Kidney (tissue), 22 donors: ENCODE measurements around the gene CCDC159. TPM values are rescaled to one million over a fixed set of nuclear protein-coding genes. Genes with fewer than 3 reads are reported as not detected.

Experiments used
- DNase-seq, 5 donors: peaks; one replicate each; pipeline ENCODE4 v3.0.0-alpha.2; 2013 to 2020
- FAIRE-seq: peaks from 2 replicates; lab custom pipeline; 2012; peaks lifted over from hg19 to GRCh38; lab: Jason Lieb, UNC
- H3K27ac ChIP-seq, 2 donors: one replicate each; pipeline ENCODE4 v1.7.0; 2013; ENCODE audit warnings: low read depth in 2 of 2, low read length in 2 of 2, inconsistent platforms in 1 of 2
- H3K27me3 ChIP-seq: one replicate; pipeline ENCODE4 v1.7.1; 2013; ENCODE audit warnings: low read length, inconsistent platforms; ENCODE audit not compliant: control insufficient read depth, insufficient read depth
- H3K36me3 ChIP-seq, 3 donors: one replicate each; pipeline versions ENCODE4 v1.7.0 to v1.7.1; 2013; ENCODE audit warnings: low read length in 3 of 3, control low read depth in 1 of 3, inconsistent platforms in 1 of 3; ENCODE audit not compliant: insufficient read depth in 3 of 3, control insufficient read depth in 2 of 3
- H3K4me1 ChIP-seq, 3 donors: one replicate each; pipeline versions ENCODE4 v1.7.0 to v1.7.1; 2013; ENCODE audit warnings: low read length in 3 of 3, inconsistent platforms in 1 of 3, low read depth in 1 of 3; ENCODE audit not compliant: control insufficient read depth in 2 of 3, insufficient read depth in 2 of 3
- H3K4me3 ChIP-seq, 3 donors: one replicate each; pipeline versions ENCODE4 v1.7.0 to v1.8.1; 2013; ENCODE audit warnings: low read length in 3 of 3, control low read depth in 1 of 3, inconsistent platforms in 1 of 3
- H3K9ac ChIP-seq, 3 donors: one replicate each; pipeline versions ENCODE4 v1.7.0 to v1.7.1; 2013; ENCODE audit warnings: low read length in 3 of 3, control low read depth in 1 of 3, inconsistent platforms in 1 of 3
- H3K9me3 ChIP-seq, 3 donors: one replicate each; pipeline versions ENCODE4 v1.7.0 to v1.7.1; 2013; ENCODE audit warnings: low read length in 3 of 3, control low read depth in 1 of 3, inconsistent platforms in 1 of 3; ENCODE audit not compliant: control insufficient read depth in 2 of 3, insufficient read depth in 1 of 3
- intact Hi-C: fragments of 100-400 bp; cut with DNase I; formaldehyde crosslinking; loops from one replicate; pipeline ENCODE4 v1.11.1; 2022
- long read RNA-seq, 10 donors: library from polyadenylated mRNA in 1 of 10; unstranded in 1 of 10; transcript quantifications; one replicate each; pipeline ENCODE4 v2.0.0 and lab custom pipeline, GENCODE V29; 2021 to 2026
- polyA plus RNA-seq: library from polyadenylated mRNA; stranded (reverse); fragments of 350-450 nt; fragmentation: Illumina TruSeq; extraction: RNeasy Lipid Tissue Mini Kit (QIAGEN cat#74804); gene quantifications from one replicate; pipeline ENCODE4 v1.2.3, GENCODE V29; 2014; ENCODE audit warnings: low read depth, low replicate concordance; ENCODE audit not compliant: insufficient read depth
- total RNA-seq: library from RNA; stranded (reverse); fragmentation: NEBNext Ultra II Directional; extraction: Animal tissue kit (Norgen Biotek cat#: 25700); gene quantifications from one replicate; pipeline ENCODE4 v1.2.1, GENCODE V29; 2021
- TF ChIP-seq, protein P1 (sequence below): IDR thresholded peaks from 3 replicates; pipeline ENCODE4 v1.5.1; 2012; ENCODE audit warnings: mild to moderate bottlenecking, moderate library complexity, borderline replicate concordance; ENCODE audit not compliant: insufficient read depth; ENCODE audit errors: extremely low read depth
- donor health status: control.
- donor health status: control.
- donor health status: control.
- donor health status: control.
- donor health status: control.
- donor health status: DM: yes; HTN: yes; CAD: no.
- donor health status: Normal renal cell carcinoma (clear cell type).

The CCDC159 gene
- total RNA-seq (28.9 TPM), polyA plus RNA-seq (50.7 TPM)
- long read RNA-seq, donor 1, partial matches to known transcripts, result 0 of 1 reads
- long read RNA-seq, donor 1, other reads (novel, unspliced or antisense), result 0 of 1 reads
- long read RNA-seq, donor 2, partial matches to known transcripts, result 0 of 5 reads
- long read RNA-seq, donor 2, other reads (novel, unspliced or antisense), result 0 of 5 reads
- long read RNA-seq, donor 3, partial matches to known transcripts, result 0 of 1 reads
- long read RNA-seq, donor 3, other reads (novel, unspliced or antisense), result 0 of 1 reads
- long read RNA-seq, donor 4, partial matches to known transcripts, result 0 of 1 reads
- long read RNA-seq, donor 4, other reads (novel, unspliced or antisense), result 0 of 1 reads
- long read RNA-seq, donor 5, result 0 reads
- long read RNA-seq, donor 6, partial matches to known transcripts, result 0 of 2 reads
- long read RNA-seq, donor 6, other reads (novel, unspliced or antisense), result 0 of 2 reads
- long read RNA-seq, donor 7, partial matches to known transcripts, result 2 of 6 reads
- long read RNA-seq, donor 7, other reads (novel, unspliced or antisense), result 4 of 6 reads
- long read RNA-seq, donor 8, partial matches to known transcripts, result 0 of 2 reads
- long read RNA-seq, donor 8, other reads (novel, unspliced or antisense), result 0 of 2 reads
- long read RNA-seq, donor 9, partial matches to known transcripts, result 0 of 1 reads
- long read RNA-seq, donor 9, other reads (novel, unspliced or antisense), result 0 of 1 reads
- long read RNA-seq, donor 10, partial matches to known transcripts, result 141 of 249 reads
- long read RNA-seq, donor 10, other reads (novel, unspliced or antisense), result 106 of 249 reads

GRCh38 chr19:11346104-11346940, at the start of gene CCDC159, which contains the start of gene TMEM205:
TSS of gene CCDC159 (plus strand) at chr19:11346519. CDS start at chr19:11346607, 88 bp downstream.
TSS of gene TMEM205 (minus strand) at chr19:11346268. CDS start at chr19:11345619, 649 bp downstream.
- H3K27ac ChIP-seq, result peak within 1 kb of the TSS; percentile 80 to 86
- H3K9me3 ChIP-seq, result peaks cover 0 to 6% (median 0%) of the 10 kb centered on the region in 3 donors
- H3K4me3 ChIP-seq, result peak within 1 kb of the TSS; percentile 89 to 97 (median 95)
- FAIRE-seq, result peak; percentile 98
- no peaks in the 10 kb centered on the region for H3K27me3 ChIP-seq
- peaks cover 0 to 11% (median 0%) of the 10 kb centered on the region in 3 donors for H3K4me1 ChIP-seq
- peak; percentile 99 to 100 (median 100) for DNase-seq
- peak within 1 kb of the TSS; percentile 87 to 95 (median 89) for H3K9ac ChIP-seq
- intact Hi-C loops, result no loop called here
- TF ChIP-seq, protein P1, sequence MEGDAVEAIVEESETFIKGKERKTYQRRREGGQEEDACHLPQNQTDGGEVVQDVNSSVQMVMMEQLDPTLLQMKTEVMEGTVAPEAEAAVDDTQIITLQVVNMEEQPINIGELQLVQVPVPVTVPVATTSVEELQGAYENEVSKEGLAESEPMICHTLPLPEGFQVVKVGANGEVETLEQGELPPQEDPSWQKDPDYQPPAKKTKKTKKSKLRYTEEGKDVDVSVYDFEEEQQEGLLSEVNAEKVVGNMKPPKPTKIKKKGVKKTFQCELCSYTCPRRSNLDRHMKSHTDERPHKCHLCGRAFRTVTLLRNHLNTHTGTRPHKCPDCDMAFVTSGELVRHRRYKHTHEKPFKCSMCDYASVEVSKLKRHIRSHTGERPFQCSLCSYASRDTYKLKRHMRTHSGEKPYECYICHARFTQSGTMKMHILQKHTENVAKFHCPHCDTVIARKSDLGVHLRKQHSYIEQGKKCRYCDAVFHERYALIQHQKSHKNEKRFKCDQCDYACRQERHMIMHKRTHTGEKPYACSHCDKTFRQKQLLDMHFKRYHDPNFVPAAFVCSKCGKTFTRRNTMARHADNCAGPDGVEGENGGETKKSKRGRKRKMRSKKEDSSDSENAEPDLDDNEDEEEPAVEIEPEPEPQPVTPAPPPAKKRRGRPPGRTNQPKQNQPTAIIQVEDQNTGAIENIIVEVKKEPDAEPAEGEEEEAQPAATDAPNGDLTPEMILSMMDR, result no peak
- no peaks in the 10 kb centered on the region for H3K36me3 ChIP-seq

GRCh38 chr19:11299946-11300810, 46.1 kb upstream of the CCDC159 start:
- Histone ChIP-seq H3K4me3 (no peak overlapping the region), H3K9me3 (no peaks in the 10 kb centered on the region), H3K36me3 (no peaks in the 10 kb centered on the region), H3K4me1 (no peaks in the 10 kb centered on the region), H3K9ac (no peak overlapping the region), H3K27ac (no peak overlapping the region), H3K27me3 (no peaks in the 10 kb centered on the region)
- DNase-seq, result no peak
- no peak for FAIRE-seq
- intact Hi-C loops, result no loop called here
- TF ChIP-seq, protein P1, result no peak

- no peaks in the 10 kb centered on the region for H3K36me3 ChIP-seq
- intact Hi-C loops, result no loop called here
- H3K4me1 ChIP-seq, result no peaks in the 10 kb centered on the region
- no peak for FAIRE-seq
- H3K4me3 ChIP-seq, result no peak overlapping the region
- no peak overlapping the region for H3K27ac ChIP-seq
- H3K9ac ChIP-seq, result no peak overlapping the region
- TF ChIP-seq, protein P1, result no peak
- H3K9me3 ChIP-seq, result no peaks in the 10 kb centered on the region
- no peak for DNase-seq
- no peaks in the 10 kb centered on the region for H3K27me3 ChIP-seq
These were observed 45.6 kb upstream of the CCDC159 start for GRCh38 chr19:11300811-11301120.
